HL-60 (cell line): ENCODE results near the gene HIP1.
"Not testable (repeated sequence)": the region's sequence is repeated elsewhere in the genome, so short reads cannot be mapped to it uniquely, and the experiment has no call there.

Experiments
- GABPA ChIP-seq: IDR thresholded peaks from 2 replicates; pipeline ENCODE4 v1.6.1; 2012; ENCODE audit warnings: low read depth
- POLR2AphosphoS5 ChIP-seq: IDR thresholded peaks from 2 replicates; pipeline ENCODE4 v1.6.1; 2012; ENCODE audit warnings: low read depth
- TF ChIP-seq, protein P1 (sequence below): IDR thresholded peaks from one replicate; pipeline ENCODE4 v1.5.1; 2011; ENCODE audit warnings: low read length, control low read depth, inconsistent platforms; ENCODE audit not compliant: insufficient read depth
- TF ChIP-seq, protein P2 (sequence below): IDR thresholded peaks from 2 replicates; pipeline ENCODE4 v1.6.1; 2012; ENCODE audit warnings: low read depth; ENCODE audit not compliant: insufficient replicate concordance

DNA sequence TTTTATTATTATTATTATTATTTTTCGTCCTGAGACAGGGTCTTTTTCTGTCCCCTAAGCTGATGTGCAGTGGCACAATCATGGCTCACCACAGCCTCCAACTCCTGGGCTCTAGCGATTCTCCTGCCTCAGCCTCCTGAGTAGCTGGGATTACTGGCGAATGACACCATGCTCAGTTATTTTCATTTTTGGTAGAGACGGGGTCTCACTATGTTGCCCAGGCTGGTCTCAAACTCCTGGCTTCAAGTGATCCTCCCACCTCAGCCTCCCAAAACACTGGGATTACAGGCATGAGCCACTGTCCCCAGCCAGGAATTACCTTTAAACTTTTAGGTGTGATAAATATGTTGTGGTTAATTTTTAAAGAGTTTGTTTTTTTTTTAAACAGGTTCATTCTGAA, 138.0 kb downstream of the HIP1 start:
- TF ChIP-seq POLR2AphosphoS5, GABPA: not testable (repeated sequence)
- TF ChIP-seq, protein P1, sequence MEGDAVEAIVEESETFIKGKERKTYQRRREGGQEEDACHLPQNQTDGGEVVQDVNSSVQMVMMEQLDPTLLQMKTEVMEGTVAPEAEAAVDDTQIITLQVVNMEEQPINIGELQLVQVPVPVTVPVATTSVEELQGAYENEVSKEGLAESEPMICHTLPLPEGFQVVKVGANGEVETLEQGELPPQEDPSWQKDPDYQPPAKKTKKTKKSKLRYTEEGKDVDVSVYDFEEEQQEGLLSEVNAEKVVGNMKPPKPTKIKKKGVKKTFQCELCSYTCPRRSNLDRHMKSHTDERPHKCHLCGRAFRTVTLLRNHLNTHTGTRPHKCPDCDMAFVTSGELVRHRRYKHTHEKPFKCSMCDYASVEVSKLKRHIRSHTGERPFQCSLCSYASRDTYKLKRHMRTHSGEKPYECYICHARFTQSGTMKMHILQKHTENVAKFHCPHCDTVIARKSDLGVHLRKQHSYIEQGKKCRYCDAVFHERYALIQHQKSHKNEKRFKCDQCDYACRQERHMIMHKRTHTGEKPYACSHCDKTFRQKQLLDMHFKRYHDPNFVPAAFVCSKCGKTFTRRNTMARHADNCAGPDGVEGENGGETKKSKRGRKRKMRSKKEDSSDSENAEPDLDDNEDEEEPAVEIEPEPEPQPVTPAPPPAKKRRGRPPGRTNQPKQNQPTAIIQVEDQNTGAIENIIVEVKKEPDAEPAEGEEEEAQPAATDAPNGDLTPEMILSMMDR = not testable (repeated sequence)
- TF ChIP-seq, protein P2, sequence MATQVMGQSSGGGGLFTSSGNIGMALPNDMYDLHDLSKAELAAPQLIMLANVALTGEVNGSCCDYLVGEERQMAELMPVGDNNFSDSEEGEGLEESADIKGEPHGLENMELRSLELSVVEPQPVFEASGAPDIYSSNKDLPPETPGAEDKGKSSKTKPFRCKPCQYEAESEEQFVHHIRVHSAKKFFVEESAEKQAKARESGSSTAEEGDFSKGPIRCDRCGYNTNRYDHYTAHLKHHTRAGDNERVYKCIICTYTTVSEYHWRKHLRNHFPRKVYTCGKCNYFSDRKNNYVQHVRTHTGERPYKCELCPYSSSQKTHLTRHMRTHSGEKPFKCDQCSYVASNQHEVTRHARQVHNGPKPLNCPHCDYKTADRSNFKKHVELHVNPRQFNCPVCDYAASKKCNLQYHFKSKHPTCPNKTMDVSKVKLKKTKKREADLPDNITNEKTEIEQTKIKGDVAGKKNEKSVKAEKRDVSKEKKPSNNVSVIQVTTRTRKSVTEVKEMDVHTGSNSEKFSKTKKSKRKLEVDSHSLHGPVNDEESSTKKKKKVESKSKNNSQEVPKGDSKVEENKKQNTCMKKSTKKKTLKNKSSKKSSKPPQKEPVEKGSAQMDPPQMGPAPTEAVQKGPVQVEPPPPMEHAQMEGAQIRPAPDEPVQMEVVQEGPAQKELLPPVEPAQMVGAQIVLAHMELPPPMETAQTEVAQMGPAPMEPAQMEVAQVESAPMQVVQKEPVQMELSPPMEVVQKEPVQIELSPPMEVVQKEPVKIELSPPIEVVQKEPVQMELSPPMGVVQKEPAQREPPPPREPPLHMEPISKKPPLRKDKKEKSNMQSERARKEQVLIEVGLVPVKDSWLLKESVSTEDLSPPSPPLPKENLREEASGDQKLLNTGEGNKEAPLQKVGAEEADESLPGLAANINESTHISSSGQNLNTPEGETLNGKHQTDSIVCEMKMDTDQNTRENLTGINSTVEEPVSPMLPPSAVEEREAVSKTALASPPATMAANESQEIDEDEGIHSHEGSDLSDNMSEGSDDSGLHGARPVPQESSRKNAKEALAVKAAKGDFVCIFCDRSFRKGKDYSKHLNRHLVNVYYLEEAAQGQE = not testable (repeated sequence)
